ENCODE measurements around the gene MAN2A1. TPM values are rescaled to one million over a fixed set of nuclear protein-coding genes. Genes with fewer than 3 reads are reported as not detected.

The MAN2A1 gene
- total RNA-seq, 1 experiment from 2014 or later, result 21.8 TPM

DNA sequence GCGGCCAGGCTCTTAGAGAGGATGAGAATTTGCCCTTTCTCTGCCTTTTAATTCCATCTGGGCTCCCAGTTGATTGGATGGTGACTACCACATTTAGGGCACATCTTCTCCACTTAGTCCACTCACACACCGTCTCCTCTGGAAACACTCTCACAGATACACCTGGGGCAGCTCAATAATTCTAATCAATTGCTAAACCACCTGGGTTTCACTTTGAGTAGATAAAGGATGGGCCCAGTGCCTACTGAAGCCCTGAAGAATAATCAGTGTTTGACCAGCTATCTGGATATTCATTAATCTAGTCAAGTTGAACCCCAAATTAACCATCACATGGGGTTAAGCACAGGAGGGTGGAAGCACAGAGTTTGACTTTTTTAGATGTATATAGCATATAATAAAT lies 19.1 kb downstream of the MAN2A1 start:
- ChIA-PET POLR2A (ENCODE audit: unreplicated experiment) (interaction anchor here (0.6 kb wide), 1 partner anchor 46 kb away, joined by 3 read pairs; no protein-coding TSS in a partner anchor), CTCF (no interaction called here)
- Histone ChIP-seq H4K20me1 (ENCODE audit: low read length) (no peaks in the 10 kb centered on the region), H3K4me2 (ENCODE audit: low read length) (no peak overlapping the region), H3F3A (ENCODE audit: low read length, unreplicated experiment) (no peaks in the 10 kb centered on the region), H2AFZ (ENCODE audit: low read length) (no peak overlapping the region), H3K36me3 (ENCODE audit: low read depth, low read length) (no peaks in the 10 kb centered on the region), H3K27ac (ENCODE audit: low read length) (no peak overlapping the region), H3K9ac (ENCODE audit: low read length) (no peak overlapping the region), H3K79me2 (ENCODE audit: low read length) (peaks cover 45% of the 10 kb centered on the region), H3K4me1 (ENCODE audit: insufficient read depth, low read length) (no peaks in the 10 kb centered on the region), H3K9me3 (ENCODE audit: low read length) (no peaks in the 10 kb centered on the region), H3K4me3 (ENCODE audit: low read length) (no peak overlapping the region), H3K27me3 (ENCODE audit: low read length) (no peaks in the 10 kb centered on the region), H3K9me2 (replicated peaks; ENCODE audit: low read length) (no peaks in the 10 kb centered on the region)
- ATAC-seq (no peak), DNase-seq (no peak)
- TF ChIP-seq, protein P1, sequence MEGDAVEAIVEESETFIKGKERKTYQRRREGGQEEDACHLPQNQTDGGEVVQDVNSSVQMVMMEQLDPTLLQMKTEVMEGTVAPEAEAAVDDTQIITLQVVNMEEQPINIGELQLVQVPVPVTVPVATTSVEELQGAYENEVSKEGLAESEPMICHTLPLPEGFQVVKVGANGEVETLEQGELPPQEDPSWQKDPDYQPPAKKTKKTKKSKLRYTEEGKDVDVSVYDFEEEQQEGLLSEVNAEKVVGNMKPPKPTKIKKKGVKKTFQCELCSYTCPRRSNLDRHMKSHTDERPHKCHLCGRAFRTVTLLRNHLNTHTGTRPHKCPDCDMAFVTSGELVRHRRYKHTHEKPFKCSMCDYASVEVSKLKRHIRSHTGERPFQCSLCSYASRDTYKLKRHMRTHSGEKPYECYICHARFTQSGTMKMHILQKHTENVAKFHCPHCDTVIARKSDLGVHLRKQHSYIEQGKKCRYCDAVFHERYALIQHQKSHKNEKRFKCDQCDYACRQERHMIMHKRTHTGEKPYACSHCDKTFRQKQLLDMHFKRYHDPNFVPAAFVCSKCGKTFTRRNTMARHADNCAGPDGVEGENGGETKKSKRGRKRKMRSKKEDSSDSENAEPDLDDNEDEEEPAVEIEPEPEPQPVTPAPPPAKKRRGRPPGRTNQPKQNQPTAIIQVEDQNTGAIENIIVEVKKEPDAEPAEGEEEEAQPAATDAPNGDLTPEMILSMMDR (conservative IDR thresholded peaks at IDR 0.05; ENCODE audit: low read depth, low read length), result no peak
- TF ChIP-seq EZH2 (IDR thresholded peaks at IDR 0.05; ENCODE audit: low read length, unreplicated experiment) (no peak), EZH2phosphoT487 (IDR thresholded peaks at IDR 0.05; ENCODE audit: borderline replicate concordance, low read length) (no peak)
- no TSS peak for BruUV-seq (replicated peaks)
- intact Hi-C loops (cut with micrococcal nuclease), result no loop called here

- no peaks in the 10 kb centered on the region for H3K9me2 ChIP-seq (replicated peaks; ENCODE audit: low read length)
- no peaks in the 10 kb centered on the region for H4K20me1 ChIP-seq (ENCODE audit: low read length)
- TF ChIP-seq EZH2 (IDR thresholded peaks at IDR 0.05; ENCODE audit: low read length, unreplicated experiment), result no peak
- TF ChIP-seq EZH2phosphoT487 (IDR thresholded peaks at IDR 0.05; ENCODE audit: borderline replicate concordance, low read length), result no peak
- TF ChIP-seq, protein P1 (conservative IDR thresholded peaks at IDR 0.05; ENCODE audit: low read depth, low read length), result no peak
- H3F3A ChIP-seq (ENCODE audit: low read length, unreplicated experiment), result no peaks in the 10 kb centered on the region
- BruUV-seq (replicated peaks), result no TSS peak
- no peak overlapping the region for H2AFZ ChIP-seq (ENCODE audit: low read length)
- H3K9ac ChIP-seq (ENCODE audit: low read length), result no peak overlapping the region
- ATAC-seq (no peak), DNase-seq (no peak)
- H3K27ac ChIP-seq (ENCODE audit: low read length), result no peak overlapping the region
- no peak overlapping the region for H3K4me2 ChIP-seq (ENCODE audit: low read length)
- no peaks in the 10 kb centered on the region for H3K9me3 ChIP-seq (ENCODE audit: low read length)
- CTCF ChIA-PET, result no interaction called here
- no peak overlapping the region for H3K4me3 ChIP-seq (ENCODE audit: low read length)
- POLR2A ChIA-PET (ENCODE audit: unreplicated experiment), result no interaction called here
- no peaks in the 10 kb centered on the region for H3K27me3 ChIP-seq (ENCODE audit: low read length)
- peaks cover 41% of the 10 kb centered on the region for H3K79me2 ChIP-seq (ENCODE audit: low read length)
- H3K4me1 ChIP-seq (ENCODE audit: insufficient read depth, low read length), result no peaks in the 10 kb centered on the region
- intact Hi-C loops (cut with micrococcal nuclease), result no loop called here
- H3K36me3 ChIP-seq (ENCODE audit: low read depth, low read length), result no peaks in the 10 kb centered on the region
Observed at GRCh38 chr5:109709225-109709624, 19.5 kb downstream of the MAN2A1 start.

DNA sequence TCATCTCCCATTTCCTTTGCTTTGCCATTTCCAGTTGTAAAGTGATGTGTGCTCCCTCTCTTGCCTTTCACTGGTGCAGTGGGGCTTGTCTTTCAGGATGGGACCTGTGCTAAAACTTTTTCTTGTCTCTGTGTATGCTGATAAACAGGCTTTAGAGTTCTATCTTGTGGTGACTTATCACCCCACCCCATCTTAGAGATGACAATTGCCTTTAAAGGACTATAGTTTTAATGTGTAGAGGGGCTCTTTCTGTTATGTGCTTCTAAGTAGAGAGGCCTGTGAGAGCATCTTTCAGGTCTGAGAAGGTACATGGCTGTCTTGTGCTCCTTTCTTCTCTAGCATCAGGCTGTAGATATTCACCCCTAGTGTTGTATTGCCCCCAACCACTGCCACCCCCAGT lies 21.9 kb downstream of the MAN2A1 start:
- H3K9me3 ChIP-seq (ENCODE audit: low read length), result no peaks in the 10 kb centered on the region
- H4K20me1 ChIP-seq (ENCODE audit: low read length), result no peaks in the 10 kb centered on the region
- peaks cover 27% of the 10 kb centered on the region for H3K79me2 ChIP-seq (ENCODE audit: low read length)
- no peak for ATAC-seq
- no peak overlapping the region for H2AFZ ChIP-seq (ENCODE audit: low read length)
- ChIA-PET POLR2A (ENCODE audit: unreplicated experiment) (no interaction called here), CTCF (no interaction called here)
- H3K9ac ChIP-seq (ENCODE audit: low read length), result no peak overlapping the region
- no peak overlapping the region for H3K4me3 ChIP-seq (ENCODE audit: low read length)
- no peak overlapping the region for H3K27ac ChIP-seq (ENCODE audit: low read length)
- no TSS peak for BruUV-seq (replicated peaks)
- no peaks in the 10 kb centered on the region for H3K4me1 ChIP-seq (ENCODE audit: insufficient read depth, low read length)
- no peak for DNase-seq
- H3F3A ChIP-seq (ENCODE audit: low read length, unreplicated experiment), result no peaks in the 10 kb centered on the region
- no peak overlapping the region for H3K4me2 ChIP-seq (ENCODE audit: low read length)
- intact Hi-C loops (cut with micrococcal nuclease), result no loop called here
- no peaks in the 10 kb centered on the region for H3K27me3 ChIP-seq (ENCODE audit: low read length)
- TF ChIP-seq EZH2 (IDR thresholded peaks at IDR 0.05; ENCODE audit: low read length, unreplicated experiment) (no peak), EZH2phosphoT487 (IDR thresholded peaks at IDR 0.05; ENCODE audit: borderline replicate concordance, low read length) (no peak)
- TF ChIP-seq, protein P1 (conservative IDR thresholded peaks at IDR 0.05; ENCODE audit: low read depth, low read length), result no peak
- H3K9me2 ChIP-seq (replicated peaks; ENCODE audit: low read length), result no peaks in the 10 kb centered on the region
- H3K36me3 ChIP-seq (ENCODE audit: low read depth, low read length), result no peaks in the 10 kb centered on the region
